PC-9 (cell line): Measurements from ENCODE around the gene HNRNPM.

ENCODE experiments used
- EZH2 ChIP-seq: fragments of 200-600 bp; sonication (generic); IDR thresholded peaks from 2 replicates; pipeline ENCODE4 v1.8.0; 2017; ENCODE audit warnings: antibody characterized with exemption, low read depth
- TF ChIP-seq, protein P1 (sequence below): fragments of 200-600 bp; sonication (generic); conservative IDR thresholded peaks from 2 replicates; pipeline ENCODE4 v1.6.1; 2017; ENCODE audit warnings: mixed run types, antibody characterized with exemption, mild to moderate bottlenecking, moderate library complexity

DNA sequence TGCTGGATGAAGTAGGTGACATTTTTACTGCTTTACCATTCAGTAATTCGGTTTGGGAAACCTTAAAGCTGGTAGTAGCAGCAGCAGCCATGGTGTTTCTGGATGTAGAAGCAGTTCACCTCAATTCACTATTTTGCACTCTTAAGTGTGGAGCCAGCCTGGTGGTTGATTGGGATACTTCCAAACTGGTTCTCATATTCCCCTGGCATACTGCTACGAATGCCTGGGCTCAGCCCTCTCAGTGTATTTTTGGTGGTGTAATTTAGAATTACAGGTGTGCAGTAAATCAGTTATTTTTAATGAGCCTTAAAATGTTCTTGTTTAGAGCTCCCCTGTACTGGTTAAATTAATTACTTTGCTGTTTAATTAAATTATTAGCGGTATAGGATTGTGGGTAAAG, 12.4 kb downstream of the HNRNPM start:
- TF ChIP-seq, protein P1, sequence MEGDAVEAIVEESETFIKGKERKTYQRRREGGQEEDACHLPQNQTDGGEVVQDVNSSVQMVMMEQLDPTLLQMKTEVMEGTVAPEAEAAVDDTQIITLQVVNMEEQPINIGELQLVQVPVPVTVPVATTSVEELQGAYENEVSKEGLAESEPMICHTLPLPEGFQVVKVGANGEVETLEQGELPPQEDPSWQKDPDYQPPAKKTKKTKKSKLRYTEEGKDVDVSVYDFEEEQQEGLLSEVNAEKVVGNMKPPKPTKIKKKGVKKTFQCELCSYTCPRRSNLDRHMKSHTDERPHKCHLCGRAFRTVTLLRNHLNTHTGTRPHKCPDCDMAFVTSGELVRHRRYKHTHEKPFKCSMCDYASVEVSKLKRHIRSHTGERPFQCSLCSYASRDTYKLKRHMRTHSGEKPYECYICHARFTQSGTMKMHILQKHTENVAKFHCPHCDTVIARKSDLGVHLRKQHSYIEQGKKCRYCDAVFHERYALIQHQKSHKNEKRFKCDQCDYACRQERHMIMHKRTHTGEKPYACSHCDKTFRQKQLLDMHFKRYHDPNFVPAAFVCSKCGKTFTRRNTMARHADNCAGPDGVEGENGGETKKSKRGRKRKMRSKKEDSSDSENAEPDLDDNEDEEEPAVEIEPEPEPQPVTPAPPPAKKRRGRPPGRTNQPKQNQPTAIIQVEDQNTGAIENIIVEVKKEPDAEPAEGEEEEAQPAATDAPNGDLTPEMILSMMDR: no peak
- no peak for TF ChIP-seq EZH2
